Measurements from ENCODE around the gene OGDHL. TPM values are rescaled to one million over a fixed set of nuclear protein-coding genes. Genes with fewer than 3 reads are reported as not detected.
"Not testable (repeated sequence)": the region's sequence is repeated elsewhere in the genome, so short reads cannot be mapped to it uniquely, and the experiment has no call there.

OGDHL gene
- total RNA-seq, 1 donor from 2014 or later: 10.1 TPM

DNA sequence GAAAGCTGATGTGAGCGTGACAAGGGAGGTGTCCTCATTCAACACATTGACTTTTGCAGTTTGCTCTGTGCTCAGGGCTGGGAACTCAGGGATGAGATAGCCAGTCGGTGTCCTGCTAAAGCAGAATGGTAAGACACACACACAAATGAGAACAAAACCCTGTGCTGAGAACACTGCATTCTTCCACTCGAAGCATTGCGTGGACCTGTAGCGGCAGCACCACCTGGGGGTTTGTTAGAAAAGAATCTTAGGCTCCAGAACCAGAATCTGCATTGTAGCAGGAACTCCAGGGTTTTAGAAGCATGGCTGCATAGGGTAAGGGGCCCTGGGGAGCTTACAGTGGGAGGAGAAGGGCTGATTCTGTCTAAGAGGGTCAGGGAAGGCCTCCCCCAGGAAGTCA is 21.5 kb upstream of the OGDHL start:
- no peak overlapping the region for H3K4me3 Mint-ChIP-seq
- no peaks in the 10 kb centered on the region for H3K9me3 Mint-ChIP-seq
- peak overlapping the region; percentile 8 for H3K27ac Mint-ChIP-seq (ENCODE audit: unreplicated experiment)
- peaks cover 9% of the 10 kb centered on the region for H3K4me1 Mint-ChIP-seq
- no peak for DNase-seq (ENCODE audit: low read depth, low spot score)
- no peak for TF ChIP-seq CTCF (conservative IDR thresholded peaks at IDR 0.05)
- no peaks in the 10 kb centered on the region for H3K27me3 Mint-ChIP-seq (ENCODE audit: low read depth)
- no peaks in the 10 kb centered on the region for H3K36me3 Mint-ChIP-seq (ENCODE audit: low read depth)

- no peak for TF ChIP-seq CTCF (conservative IDR thresholded peaks at IDR 0.05)
- Mint-ChIP-seq H3K36me3 (ENCODE audit: low read depth) (no peaks in the 10 kb centered on the region), H3K4me3 (no peak overlapping the region), H3K4me1 (peaks cover 9% of the 10 kb centered on the region), H3K9me3 (no peaks in the 10 kb centered on the region), H3K27me3 (ENCODE audit: low read depth) (peaks cover 2% of the 10 kb centered on the region), H3K27ac (ENCODE audit: unreplicated experiment) (no peak overlapping the region)
- no peak for DNase-seq (ENCODE audit: low read depth, low spot score)
Observed at GRCh38 chr10:49781247-49781646, 19.1 kb upstream of the OGDHL start.

- H3K9me3 Mint-ChIP-seq: no peaks in the 10 kb centered on the region
- no peak overlapping the region for H3K4me3 Mint-ChIP-seq
- H3K27me3 Mint-ChIP-seq (ENCODE audit: low read depth): peaks cover 2% of the 10 kb centered on the region
- no peak for TF ChIP-seq CTCF (conservative IDR thresholded peaks at IDR 0.05)
- no peaks in the 10 kb centered on the region for H3K4me1 Mint-ChIP-seq
- H3K36me3 Mint-ChIP-seq (ENCODE audit: low read depth): no peaks in the 10 kb centered on the region
- DNase-seq (ENCODE audit: low read depth, low spot score): no peak
- H3K27ac Mint-ChIP-seq (ENCODE audit: unreplicated experiment): no peak overlapping the region
Observed at GRCh38 chr10:49778197-49778596, 16.1 kb upstream of the OGDHL start.

DNA sequence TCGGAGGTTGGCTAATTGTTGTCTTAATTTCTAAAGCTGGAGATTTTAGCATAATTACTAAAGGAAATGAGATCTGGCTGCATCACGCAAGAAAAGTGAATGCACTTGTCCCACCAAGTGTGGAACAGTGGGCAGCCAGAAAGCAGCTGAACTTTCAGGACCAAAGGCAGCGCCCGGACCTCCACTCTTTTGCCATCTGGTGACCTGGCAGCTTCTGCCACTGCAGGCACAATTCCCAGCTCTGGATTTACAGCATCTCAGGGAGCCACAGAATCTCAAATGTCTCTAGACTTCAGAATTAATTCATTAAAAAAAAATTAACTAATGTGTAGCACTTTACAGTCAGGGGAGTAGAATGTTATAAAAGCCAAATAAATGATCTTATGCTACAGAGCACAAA is 14.7 kb upstream of the OGDHL start:
- H3K27ac Mint-ChIP-seq (ENCODE audit: unreplicated experiment): no peak overlapping the region
- DNase-seq (ENCODE audit: low read depth, low spot score): no peak
- H3K4me1 Mint-ChIP-seq: no peaks in the 10 kb centered on the region
- H3K27me3 Mint-ChIP-seq (ENCODE audit: low read depth): peaks cover 11% of the 10 kb centered on the region
- no peaks in the 10 kb centered on the region for H3K36me3 Mint-ChIP-seq (ENCODE audit: low read depth)
- no peaks in the 10 kb centered on the region for H3K9me3 Mint-ChIP-seq
- H3K4me3 Mint-ChIP-seq: no peak overlapping the region
- no peak for TF ChIP-seq CTCF (conservative IDR thresholded peaks at IDR 0.05)

GRCh38 chr10:49775014-49775413 is 12.9 kb upstream of the OGDHL start:
- H3K27me3 Mint-ChIP-seq (ENCODE audit: low read depth): peaks cover 14% of the 10 kb centered on the region
- no peak overlapping the region for H3K27ac Mint-ChIP-seq (ENCODE audit: unreplicated experiment)
- H3K4me1 Mint-ChIP-seq: no peaks in the 10 kb centered on the region
- TF ChIP-seq CTCF (conservative IDR thresholded peaks at IDR 0.05): no peak
- no peaks in the 10 kb centered on the region for H3K36me3 Mint-ChIP-seq (ENCODE audit: low read depth)
- no peaks in the 10 kb centered on the region for H3K9me3 Mint-ChIP-seq
- DNase-seq (ENCODE audit: low read depth, low spot score): no peak
- no peak overlapping the region for H3K4me3 Mint-ChIP-seq

DNA sequence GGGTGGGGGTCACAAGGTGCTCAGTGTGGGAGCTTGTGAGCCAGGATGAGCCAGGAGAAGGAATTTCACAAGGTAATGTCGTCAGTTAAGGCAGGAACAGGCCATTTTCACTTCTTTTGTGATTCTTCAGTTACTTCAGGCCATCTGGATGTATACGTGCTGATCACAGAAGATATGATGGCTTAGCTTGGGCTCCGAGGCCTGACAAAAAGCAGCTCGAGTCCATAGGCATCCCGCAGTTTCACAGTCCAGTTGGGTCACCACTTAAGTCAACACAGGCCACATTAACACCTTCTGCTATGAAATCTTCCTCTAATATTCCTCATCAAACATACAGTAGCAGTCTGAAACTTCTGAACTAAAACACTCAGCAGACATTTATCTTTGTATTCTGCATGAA is 10.8 kb upstream of the OGDHL start:
- not testable (repeated sequence) for H3K4me1 Mint-ChIP-seq; H3K36me3 Mint-ChIP-seq (ENCODE audit: low read depth); H3K4me3 Mint-ChIP-seq; DNase-seq (ENCODE audit: low read depth, low spot score); H3K27ac Mint-ChIP-seq (ENCODE audit: unreplicated experiment); H3K9me3 Mint-ChIP-seq
- H3K27me3 Mint-ChIP-seq (ENCODE audit: low read depth): peaks cover 14% of the 10 kb centered on the region

- DNase-seq (ENCODE audit: low read depth, low spot score); H3K4me1 Mint-ChIP-seq: not testable (repeated sequence)
Observed at GRCh38 chr10:49771046-49771445, 8.9 kb upstream of the OGDHL start.

More at GRCh38 chr10:49771046-49771445, 8.9 kb upstream of the OGDHL start:
- not testable (repeated sequence) for H3K4me3 Mint-ChIP-seq; H3K27ac Mint-ChIP-seq (ENCODE audit: unreplicated experiment); H3K36me3 Mint-ChIP-seq (ENCODE audit: low read depth); H3K9me3 Mint-ChIP-seq
- peaks cover 21% of the 10 kb centered on the region for H3K27me3 Mint-ChIP-seq (ENCODE audit: low read depth)

Data from neural crest cell (in vitro differentiated cells).